HG03139 (cell line): ENCODE measurements around the gene SEMA3F.

Experiments
- ATAC-seq: cut with Tn5 transposase; IDR thresholded peaks from one replicate; pipeline ENCODE4 v1.9.1; 2021; ENCODE audit not compliant: unreplicated experiment

The SEMA3F gene

GRCh38 chr3:50132421-50133282, 22.5 kb upstream of the SEMA3F start:
- no peak for ATAC-seq

DNA sequence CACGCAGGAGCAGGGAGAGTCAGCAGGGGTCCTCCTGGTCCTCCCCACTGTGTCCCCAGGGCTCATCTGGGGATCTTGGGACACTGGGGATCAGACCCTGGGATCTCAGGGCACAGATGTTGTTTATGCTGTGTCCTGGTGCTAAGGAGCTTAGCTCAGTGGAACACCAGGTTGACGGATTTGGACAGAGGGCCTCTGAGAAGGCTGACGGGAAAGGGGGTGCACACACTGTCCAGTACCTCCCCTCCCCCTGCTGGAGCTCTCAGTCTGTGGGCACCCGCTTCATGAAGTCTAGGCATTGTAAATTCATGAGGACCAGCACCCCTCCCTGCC, 21.9 kb upstream of the SEMA3F start:
- no peak for ATAC-seq

DNA sequence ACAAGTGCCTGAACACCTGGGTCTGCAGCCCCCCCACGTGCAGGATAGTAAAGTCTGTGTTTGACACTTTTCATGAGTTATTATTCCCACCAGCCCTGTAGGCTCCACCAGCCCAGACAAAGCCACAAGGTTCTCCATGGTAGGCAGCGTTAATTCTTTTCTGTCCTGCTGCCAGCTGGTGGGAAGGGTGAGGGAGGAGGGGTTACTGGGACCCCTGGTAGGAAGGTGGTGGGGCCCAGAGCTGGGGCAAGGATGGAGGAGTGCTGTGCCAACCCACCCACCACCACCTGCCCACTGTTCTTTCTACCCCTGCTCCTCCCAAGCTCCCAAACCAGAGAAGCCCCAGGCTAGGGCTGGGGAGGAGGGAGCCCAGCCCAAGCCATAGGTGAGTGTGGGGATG, 20.8 kb upstream of the SEMA3F start:
- no peak for ATAC-seq

DNA sequence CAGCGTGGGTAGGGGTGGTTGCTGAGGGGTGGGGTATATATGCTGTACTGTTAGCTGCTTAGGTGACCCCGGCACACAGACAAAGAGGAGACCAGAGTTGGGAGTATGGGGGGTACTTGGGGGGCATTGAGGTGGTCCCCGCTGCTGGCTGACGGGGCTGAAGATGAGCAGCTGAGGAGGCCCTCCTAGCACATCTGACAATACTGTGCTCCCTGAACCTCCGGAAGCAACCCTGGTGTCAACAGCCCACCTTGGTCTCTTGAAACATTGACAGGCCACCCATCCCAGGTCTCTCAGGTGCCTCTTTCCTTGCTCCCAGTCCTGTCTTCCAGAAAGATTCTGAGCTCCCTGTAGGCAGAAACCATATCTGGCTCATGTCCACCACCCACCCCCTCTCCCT, 19.2 kb upstream of the SEMA3F start:
- no peak for ATAC-seq

- no peak for ATAC-seq
Observed at GRCh38 chr3:50136714-50137405, 18.3 kb upstream of the SEMA3F start.

DNA sequence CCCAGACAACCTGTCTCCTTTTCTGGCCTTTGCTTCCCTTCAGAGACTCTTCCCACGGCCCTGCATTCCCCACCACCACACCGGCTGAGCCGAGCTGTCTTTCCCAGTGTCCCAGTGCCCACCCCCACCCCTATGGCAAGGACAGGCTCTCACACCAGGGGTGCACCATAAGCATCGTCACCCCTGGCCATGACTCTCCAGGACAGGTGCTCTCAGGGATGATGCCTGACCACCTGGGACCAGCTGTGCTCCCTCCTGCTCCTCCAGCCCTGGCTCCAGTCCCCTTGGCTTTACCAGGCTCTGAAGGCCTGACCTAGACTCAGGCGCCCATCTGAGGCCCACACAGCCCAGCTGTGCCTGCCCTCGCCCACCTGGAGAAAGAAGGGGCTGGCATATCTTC, 17.6 kb upstream of the SEMA3F start:
- ATAC-seq = no peak

- no peak for ATAC-seq
Observed at GRCh38 chr3:50138266-50139200, 16.6 kb upstream of the SEMA3F start.

DNA sequence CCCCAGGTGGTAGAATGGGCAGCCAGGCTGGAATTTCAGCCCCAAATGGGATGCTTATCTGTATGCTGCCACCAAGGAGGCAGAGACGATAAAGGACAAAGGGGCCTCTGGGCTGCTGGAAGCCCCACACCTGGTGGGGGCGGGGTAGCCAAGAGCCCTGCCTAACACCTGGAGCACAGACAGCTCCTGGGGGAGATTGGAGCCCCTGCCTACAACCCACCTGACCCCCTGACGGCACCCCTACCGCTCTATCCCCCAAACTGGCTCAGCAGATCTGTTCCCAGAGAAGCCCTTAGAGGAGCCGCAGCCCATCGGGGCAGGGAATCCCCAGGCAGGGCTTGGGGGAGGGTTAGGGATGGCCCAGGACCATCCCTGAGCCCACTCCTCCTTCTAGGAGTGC, 15.8 kb upstream of the SEMA3F start:
- ATAC-seq = no peak

DNA sequence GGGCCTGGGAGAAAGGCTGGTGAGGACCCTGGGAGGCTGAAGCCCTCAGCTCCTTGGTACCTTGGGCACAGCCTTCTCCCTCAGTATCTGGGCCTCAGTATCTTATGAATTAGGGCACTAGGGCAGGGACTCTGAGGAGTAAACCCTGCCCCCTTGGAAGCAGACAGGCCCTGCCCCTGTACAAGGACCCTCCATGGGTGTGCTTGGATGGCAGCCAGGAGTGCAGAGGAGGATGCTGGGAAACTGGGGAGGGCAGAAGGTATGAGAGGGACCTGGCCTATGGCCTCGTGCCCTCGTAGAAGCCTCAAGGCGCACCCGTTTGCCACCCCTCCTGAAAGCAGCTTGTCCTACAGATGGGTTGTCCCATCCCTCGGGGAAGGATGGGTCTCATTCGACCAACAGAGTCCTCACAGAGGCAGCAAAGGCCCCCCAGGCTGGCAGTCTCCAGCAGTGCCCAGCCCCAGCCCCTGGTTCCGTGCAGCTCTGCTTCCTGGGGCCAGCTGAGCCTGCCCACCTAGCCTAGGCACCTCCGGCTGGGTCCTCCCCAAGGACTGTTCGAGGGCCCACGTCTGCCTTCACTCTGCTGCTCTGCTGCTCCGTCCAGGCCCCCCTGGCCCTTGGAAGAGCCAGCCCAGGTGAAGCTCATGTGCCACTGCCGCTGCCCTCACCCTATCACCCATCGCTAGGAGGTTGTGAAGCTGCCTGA, 15.3 kb upstream of the SEMA3F start:
- ATAC-seq = no peak

GRCh38 chr3:50140990-50141389, 14.1 kb upstream of the SEMA3F start:
- no peak for ATAC-seq

DNA sequence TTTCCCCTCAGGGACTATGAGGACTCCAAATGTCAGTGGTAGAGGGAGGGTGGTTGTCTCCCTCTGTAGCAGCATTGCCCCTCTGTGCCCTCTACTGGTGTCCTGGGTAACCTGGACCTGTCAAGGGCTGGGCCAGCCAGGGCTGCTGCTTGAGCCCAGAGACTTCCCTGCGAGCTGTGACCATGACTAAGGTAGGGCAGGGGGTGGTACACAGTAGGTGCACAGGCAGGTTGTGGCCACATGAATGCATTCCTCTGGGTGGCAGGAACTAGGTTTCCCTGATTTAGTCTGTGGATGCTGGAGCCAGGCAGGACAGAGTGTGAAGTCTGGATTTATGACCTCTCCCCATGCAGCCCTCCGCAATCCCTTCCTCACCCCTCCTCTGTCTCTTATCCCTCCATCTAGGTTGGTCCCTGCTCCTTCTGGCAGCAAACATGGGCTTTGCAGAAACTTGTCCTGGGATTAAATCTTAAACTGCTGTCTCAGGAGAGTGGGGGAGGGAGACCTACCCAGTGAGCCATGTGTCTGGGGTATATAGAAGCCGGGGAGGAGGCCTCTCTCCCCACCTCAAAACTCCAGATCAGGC, 8.7 kb upstream of the SEMA3F start:
- no peak for ATAC-seq

GRCh38 chr3:50147016-50147415, 8.1 kb upstream of the SEMA3F start:
- no peak for ATAC-seq

DNA sequence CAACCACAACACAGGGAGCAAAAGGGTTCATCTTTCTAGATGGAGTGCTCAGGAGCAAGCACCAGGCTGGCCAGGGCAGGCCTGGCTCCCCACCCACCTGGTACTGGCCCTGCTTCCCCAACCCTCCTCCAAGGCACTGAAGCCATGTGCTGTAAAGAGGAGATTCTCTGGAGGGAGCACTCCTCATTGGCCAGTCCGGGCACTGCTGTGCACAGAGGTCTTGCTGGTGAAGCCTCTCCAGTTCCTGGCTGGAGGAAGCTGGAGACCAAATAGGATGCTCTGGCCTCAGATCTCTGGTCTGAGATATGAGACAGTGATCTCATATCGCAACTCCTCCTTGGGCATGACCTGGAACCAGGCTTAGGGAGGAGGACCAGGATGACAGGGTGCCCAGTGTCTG, 7.7 kb upstream of the SEMA3F start:
- ATAC-seq = no peak

GRCh38 chr3:50147861-50148260, 7.3 kb upstream of the SEMA3F start:
- no peak for ATAC-seq

GRCh38 chr3:50150404-50150750, 4.7 kb upstream of the SEMA3F start:
- ATAC-seq = no peak

DNA sequence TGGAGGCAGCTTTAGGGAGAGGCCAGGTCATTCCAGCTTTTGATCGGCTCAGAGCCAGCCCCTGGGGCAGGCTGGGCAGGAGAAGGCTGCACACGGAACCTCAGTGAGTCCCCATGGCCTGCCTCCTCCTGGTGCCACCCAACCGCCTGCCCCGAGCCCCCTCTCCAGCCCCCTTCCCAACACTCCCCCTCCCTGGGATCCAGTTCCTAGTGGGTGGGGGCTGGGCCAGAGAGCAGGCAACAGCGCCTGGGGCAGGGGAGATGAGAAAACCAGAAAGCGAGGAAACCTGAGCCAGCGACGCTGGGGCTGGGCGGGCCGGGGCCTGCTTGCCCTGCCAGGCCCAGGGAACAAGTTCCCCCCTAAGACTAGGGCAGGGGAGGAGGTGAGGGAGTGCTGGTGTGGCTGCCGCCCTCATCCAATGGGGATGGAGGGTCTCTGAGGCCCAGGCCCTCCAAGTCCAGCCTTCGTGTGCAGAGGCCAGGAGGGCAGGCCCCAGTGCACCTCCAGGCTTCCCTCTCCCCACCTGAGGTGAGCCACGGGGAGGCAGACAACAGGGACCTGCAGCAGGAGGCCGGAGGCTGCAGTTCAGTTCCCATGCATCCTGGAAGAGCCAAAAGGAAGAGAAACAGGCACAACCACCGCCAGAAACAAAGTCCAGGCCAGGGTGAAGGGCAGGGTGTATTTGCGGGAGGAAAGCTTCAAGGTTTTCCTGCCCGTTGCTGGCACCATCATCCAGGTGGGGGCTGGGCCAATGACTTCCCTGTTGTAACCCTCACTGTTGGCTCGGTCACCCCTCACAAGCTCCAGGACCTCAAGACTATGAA, 4.0 kb upstream of the SEMA3F start:
- ATAC-seq = no peak

GRCh38 chr3:50151728-50152127, 3.4 kb upstream of the SEMA3F start:
- ATAC-seq = no peak

- no peak for ATAC-seq
Observed at GRCh38 chr3:50153782-50154475, 1.2 kb upstream of the SEMA3F start.

GRCh38 chr3:50154476-50154839, 666 bp upstream of the SEMA3F start:
- ATAC-seq = no peak
